Epithelial cell of proximal tubule (primary cell): ENCODE results near the gene TRAPPC6A. TPM values are rescaled to one million over a fixed set of nuclear protein-coding genes. Genes with fewer than 3 reads are reported as not detected.

Source experiments
- DNase-seq: peaks from one replicate; pipeline ENCODE4 v3.0.0-alpha.2; 2011; ENCODE audit warnings: low read depth
- H3K4me3 ChIP-seq: 2 replicates; pipeline ENCODE4 v1.5.1; 2011; ENCODE audit warnings: low read depth, mild to moderate bottlenecking, low read length
- total RNA-seq: library from RNA; depleted of rRNA; stranded (reverse); fragments of >200 nt; gene quantifications from 2 replicates; pipeline ENCODE4 v1.2.3, GENCODE V29; 2015
- TF ChIP-seq, protein P1 (sequence below): conservative IDR thresholded peaks from 2 replicates; pipeline ENCODE4 v1.5.1; 2012; ENCODE audit warnings: low read depth, mild to moderate bottlenecking, low read length

Gene TRAPPC6A
- total RNA-seq, 1 donor from 2014 or later = 16.5 TPM

DNA sequence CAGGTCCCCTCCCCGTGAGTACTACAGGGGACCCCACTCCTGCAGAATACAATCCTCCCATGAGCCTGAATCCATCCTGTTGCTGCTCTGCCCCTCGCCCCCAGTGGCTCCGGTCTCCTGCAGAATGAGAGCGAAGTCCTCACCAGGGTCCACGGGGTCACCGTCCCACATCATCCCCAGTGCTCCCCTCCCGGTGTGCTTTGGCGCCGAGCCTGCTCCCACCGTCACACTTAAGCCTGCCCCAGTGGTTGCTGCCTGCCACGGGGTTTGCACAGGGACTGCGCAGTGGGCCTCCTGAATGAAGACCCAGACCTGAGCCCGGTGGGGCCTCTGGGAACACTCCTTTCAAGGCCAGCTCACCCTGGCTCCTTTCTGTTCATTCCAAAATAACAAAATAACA is 47.8 kb downstream of the TRAPPC6A start:
- H3K4me3 ChIP-seq = no peak overlapping the region
- TF ChIP-seq, protein P1, sequence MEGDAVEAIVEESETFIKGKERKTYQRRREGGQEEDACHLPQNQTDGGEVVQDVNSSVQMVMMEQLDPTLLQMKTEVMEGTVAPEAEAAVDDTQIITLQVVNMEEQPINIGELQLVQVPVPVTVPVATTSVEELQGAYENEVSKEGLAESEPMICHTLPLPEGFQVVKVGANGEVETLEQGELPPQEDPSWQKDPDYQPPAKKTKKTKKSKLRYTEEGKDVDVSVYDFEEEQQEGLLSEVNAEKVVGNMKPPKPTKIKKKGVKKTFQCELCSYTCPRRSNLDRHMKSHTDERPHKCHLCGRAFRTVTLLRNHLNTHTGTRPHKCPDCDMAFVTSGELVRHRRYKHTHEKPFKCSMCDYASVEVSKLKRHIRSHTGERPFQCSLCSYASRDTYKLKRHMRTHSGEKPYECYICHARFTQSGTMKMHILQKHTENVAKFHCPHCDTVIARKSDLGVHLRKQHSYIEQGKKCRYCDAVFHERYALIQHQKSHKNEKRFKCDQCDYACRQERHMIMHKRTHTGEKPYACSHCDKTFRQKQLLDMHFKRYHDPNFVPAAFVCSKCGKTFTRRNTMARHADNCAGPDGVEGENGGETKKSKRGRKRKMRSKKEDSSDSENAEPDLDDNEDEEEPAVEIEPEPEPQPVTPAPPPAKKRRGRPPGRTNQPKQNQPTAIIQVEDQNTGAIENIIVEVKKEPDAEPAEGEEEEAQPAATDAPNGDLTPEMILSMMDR = no peak
- no peak for DNase-seq

DNA sequence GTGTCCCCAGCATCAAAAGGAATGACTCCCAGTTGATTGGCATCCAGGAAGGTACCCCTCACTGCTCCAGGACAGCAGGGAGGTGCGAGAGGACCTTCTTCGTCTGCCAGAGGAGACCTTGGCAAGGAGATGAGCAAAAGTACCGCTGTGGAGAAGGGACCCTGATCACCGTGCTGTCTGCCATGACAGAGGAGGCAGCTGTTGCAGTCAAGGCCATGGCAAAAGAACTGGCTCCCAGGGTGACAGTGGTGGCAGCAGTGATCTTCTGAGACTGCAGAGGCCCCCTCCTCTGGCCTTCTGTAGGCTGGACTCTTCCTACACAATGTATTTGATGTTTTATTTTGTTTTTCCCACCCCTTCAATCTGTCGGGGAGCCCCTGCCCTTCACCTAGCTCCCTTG is 49.2 kb downstream of the TRAPPC6A start:
- DNase-seq = no peak
- H3K4me3 ChIP-seq = no peak overlapping the region
- TF ChIP-seq, protein P1 = no peak

GRCh38 chr19:45128146-45128545 is 49.9 kb downstream of the TRAPPC6A start:
- H3K4me3 ChIP-seq = no peak overlapping the region
- TF ChIP-seq, protein P1 = no peak
- DNase-seq = no peak

DNA sequence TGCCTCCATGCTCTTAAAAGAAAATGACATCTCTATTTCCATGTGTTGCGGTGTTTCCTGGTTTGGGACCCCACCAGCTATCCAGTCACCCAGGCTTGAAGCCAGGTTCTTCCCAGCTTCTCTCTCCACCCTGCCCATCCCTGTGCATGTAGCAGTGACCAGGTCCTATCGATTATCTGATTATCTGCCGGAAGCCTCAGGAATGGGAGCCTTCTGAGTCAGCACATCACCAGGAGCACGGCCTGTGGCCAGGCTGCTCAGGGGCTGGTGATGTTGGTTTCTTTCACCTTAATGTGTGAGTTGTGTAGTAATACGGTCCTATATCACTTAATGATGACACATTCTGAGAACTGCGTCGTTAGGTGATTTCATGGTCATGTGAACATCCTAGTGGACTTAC is 51.4 kb downstream of the TRAPPC6A start:
- DNase-seq = no peak
- TF ChIP-seq, protein P1 = no peak
- no peak overlapping the region for H3K4me3 ChIP-seq

- no peak for DNase-seq
- TF ChIP-seq, protein P1 = peak; percentile 85
- H3K4me3 ChIP-seq = no peak overlapping the region
These were observed 52.0 kb downstream of the TRAPPC6A start for GRCh38 chr19:45125975-45126493.

DNA sequence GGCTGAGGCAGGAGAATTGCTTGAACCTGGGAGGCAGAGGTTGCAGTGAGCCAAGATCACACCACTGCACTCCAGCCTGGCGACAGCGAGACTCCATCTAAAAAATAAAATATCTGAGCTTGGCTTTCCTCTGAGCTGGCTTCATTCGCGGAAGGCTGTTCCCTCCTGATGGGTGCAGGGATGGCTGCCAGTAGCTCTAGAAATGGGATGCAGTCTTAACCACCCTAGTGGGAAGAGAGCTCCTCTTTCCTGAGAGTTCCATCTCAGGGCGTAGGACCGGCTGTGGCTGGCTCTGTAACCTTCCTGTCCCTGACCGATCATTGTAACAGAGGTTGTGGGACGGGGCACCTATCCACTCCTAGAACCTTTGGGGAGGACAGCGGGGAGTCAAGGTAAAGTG is 52.7 kb downstream of the TRAPPC6A start:
- H3K4me3 ChIP-seq = no peak overlapping the region
- TF ChIP-seq, protein P1 = no peak
- DNase-seq = no peak

DNA sequence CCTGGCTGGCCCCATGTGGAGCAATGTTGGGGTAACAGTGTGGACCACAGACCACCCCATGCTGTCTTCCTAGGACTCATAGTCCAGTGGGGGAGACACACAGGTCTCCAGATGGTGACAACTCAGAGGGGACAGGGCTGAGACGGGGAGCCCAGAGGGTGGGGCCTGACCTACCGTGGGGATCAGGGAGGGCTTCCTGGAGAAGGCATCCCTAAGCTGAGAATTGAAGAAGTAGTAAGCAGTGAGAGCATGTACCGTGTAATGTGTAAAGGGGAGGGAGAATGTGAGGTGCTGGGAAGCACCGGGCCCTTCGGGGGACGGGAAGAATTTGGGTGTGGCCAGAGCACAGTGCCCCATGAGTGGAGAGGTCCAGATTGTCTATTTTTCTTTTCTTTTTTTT is 54.0 kb downstream of the TRAPPC6A start:
- no peak overlapping the region for H3K4me3 ChIP-seq
- TF ChIP-seq, protein P1 = no peak
- DNase-seq = no peak
